Ecto neural progenitor cell (in vitro differentiated cells): ENCODE data around the gene ASB16.
"Not testable (repeated sequence)": the region's sequence is repeated elsewhere in the genome, so short reads cannot be mapped to it uniquely, and the experiment has no call there.

ENCODE experiments used
- DNase-seq: peaks from one replicate; pipeline ENCODE4 v3.0.0-alpha.2; 2018; ENCODE audit warnings: low spot score

Gene ASB16, protein sequence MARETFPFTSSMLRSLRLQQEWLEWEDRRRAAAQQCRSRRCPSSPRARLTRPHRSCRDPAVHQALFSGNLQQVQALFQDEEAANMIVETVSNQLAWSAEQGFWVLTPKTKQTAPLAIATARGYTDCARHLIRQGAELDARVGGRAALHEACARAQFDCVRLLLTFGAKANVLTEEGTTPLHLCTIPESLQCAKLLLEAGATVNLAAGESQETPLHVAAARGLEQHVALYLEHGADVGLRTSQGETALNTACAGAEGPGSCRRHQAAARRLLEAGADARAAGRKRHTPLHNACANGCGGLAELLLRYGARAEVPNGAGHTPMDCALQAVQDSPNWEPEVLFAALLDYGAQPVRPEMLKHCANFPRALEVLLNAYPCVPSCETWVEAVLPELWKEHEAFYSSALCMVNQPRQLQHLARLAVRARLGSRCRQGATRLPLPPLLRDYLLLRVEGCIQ

DNA sequence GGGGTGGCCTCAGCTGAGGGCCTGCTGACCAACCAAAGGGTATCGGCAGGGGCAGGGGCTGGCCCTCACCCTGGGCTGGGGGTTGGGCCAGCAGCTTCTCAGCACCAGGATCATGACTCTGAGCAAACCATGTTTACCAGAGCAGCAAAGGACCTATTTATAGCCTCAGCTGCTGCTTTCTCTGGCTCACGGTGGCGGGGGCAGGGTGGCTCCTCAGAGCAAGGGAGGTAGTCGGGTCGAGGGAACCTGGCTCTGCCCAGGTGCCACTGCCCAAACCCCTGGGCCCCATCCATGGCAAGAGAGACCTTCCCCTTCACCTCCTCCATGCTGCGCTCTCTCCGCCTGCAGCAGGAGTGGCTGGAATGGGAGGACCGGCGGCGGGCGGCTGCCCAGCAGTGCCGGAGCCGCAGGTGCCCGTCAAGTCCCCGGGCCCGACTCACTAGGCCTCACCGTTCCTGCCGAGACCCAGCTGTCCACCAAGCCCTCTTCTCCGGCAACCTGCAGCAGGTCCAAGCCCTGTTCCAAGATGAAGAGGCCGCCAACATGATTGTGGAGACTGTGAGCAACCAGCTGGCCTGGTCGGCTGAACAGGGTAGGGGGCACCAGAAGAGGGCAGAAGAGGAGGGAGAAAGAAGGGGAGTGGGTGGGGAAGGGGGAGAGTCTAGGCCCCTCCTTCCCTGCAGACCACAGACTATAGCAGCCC is at the start of gene ASB16:
Gene ASB16 (plus strand): TSS at position 206 of the 703 bp plus-strand sequence. CDS start 86 bp downstream, at position 292.
- DNase-seq, result no peak

DNA sequence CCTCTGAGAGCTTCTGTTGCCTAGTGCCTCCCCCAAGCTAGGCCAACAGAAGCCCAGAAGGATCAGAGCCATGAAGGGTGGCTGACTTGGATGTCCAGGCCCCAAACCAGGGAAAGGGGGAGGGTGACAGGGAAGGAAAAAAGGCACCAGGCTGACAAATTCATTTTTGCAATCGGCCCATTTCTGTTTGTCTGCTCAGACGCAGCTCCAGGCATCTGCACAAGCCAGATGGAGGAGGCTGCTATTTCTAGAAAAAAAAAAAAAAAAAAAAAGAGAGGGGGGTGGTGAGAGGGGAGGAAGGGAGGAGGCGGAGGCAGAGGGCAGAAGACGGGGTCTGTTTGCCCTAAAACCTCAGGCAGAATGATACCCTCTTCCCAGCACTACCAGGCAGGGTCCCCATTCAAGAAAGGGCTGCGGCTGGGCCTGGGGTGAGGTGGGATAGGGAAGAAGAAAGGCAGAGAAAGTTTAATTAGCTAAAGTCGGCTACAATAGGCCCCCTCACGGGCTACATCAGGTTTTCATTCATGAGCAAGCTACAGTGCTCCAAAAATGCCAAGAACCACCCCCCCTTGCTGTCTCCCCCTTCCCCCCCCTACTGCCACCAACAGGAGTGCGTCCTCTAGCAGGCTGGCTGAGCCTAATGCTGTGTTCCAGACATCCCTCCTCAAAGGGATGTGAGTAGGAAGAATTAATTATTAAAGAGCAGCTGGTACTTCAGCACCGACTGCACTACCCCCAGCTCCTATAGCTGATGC is 49.5 kb upstream of the ASB16 start:
- no peak for DNase-seq

DNA sequence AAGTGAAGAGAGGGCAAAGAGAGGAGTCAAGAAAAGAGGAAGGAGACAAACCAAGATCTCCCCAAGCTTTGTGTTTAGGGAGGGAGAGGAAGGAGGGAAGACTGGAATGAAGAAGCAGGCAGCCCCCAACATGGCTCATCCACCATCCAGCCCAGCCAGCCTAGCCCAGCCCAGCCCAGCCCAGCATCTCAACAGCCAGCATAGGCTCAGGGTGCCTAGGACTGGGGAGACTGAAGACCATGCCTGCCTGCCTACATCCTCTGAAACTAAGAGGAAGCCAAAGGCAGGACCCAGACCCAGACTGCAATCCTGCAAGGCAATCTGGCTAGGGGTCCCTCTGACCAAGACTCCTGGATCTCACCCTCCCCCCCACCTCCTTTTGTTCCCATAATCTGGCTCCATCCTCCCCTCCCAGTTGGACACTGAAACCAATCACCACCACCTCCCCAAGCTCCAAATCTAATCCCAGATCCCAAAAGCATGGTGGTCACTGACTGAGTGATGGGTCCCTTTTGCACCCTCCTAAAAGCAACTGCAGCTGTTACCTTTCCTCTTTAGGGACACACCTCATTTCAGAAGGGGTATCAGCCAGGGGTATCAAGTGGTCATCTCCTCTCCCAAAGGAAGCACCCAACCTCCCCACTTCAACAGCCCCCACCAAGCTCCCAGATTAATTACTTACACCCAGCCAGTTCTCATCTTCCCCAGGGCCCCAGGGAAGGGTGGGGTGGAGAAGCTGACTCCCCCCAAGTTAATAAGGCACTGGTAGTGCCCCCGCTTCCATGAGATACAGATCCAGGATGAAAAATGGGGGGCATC is 48.3 kb upstream of the ASB16 start:
- no peak for DNase-seq

DNA sequence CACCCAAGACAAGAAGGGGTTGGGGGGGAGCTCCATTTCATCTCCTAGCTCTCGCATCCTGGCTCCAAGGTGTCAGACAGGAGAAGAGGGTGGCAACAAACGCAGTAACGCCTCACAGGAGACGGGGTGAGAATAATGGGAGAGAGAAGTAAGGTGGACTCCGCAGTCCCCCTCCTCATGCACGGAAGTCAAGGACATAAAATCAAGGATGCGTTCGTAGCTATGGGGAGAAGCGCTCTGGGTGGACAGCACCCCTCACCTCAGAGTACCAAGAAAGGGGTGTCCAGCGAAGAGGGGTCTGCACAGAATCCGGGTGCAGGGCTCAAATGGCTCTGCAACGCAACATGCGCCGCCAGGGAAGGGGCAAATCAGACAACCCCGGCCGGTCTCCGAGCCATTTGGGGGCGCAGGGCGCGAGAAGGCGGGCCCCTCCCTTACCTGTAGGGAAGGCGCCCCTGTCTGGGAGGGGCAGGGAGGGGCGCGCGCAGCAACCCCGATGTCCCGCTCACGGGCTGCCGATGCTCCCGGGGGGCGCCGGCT is 47.6 kb upstream of the ASB16 start:
- DNase-seq, result no peak

DNA sequence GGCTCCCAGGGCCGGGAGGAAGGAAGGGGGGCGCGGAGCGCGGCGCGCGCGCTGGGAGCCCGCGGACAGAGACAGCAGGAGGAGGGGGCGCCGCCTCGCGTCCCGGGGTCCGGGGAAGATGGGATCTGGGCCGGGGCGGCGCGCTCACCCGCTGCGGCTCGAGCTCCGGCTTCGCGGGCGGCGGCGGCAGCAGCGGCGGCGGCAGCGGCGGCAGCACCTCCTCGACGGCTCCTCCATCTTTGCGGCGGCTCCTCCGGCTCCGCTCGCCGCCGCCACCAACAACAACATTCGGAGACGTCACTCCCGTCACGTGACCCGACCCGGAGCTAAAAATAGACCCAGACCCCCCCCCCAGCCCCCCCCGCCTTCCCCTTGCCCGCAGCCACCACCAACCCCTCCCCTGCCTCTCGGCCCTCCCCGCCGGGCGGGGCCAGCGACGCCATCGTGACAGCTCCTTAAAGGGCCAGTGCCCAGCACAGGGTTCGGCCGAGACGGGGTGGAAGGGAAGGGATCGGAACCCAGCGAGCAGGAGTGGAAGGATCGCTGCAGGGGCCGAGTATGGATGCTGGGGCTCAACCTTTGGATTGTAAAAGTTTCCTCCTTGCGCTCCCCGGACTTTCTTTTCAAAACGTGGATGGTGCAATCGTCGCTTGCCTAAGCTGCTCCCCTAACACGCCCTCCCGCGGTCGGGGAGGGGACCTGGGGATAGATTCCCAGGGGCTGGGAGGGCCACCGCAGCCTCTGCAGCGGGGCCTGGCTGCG is 47.0 kb upstream of the ASB16 start, which contains the start of gene HDAC5:
Gene HDAC5 (minus strand): TSS at position 286 of the 762 bp plus-strand sequence. CDS start 6,126 bp downstream, outside the sequence.
- peak; percentile 100 for DNase-seq

DNA sequence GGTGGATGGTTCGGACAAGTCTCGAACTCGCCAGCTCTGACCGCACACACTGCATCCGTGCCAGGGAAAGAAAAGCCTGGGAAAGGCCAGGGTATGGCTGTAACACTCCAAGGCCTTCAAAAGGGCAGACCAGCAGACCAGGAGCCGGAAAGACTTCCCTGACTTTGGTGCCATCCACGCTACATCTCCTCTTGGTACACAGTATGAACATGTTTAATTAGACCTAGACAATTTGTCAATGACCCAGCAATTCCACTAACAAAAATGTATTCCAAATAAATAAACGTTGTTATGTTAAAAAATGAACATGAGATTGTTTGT is 46.4 kb upstream of the ASB16 start:
- no peak for DNase-seq

DNA sequence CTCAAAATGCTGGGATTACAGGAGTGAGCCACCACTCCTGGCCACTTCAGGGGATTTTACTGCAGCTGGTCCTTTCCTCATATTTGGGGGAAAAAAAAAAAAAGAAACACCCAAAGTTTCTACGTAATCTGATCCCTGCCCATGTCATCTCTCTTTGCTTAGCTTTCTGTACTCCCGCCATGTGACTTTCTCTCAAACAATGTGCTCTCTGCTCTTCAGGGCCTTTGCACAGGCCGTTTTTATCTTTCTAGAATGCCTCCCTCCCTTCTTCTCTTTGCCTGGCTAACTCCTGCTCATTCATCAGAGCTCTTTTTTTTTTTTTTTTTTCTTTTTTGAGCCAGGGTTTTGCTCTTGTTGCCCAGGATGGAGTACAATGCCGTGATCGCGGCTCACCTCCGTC is 42.1 kb upstream of the ASB16 start:
- no peak for DNase-seq

GRCh38 chr17:44130693-44131349 is 39.7 kb upstream of the ASB16 start:
- DNase-seq, result no peak

- DNase-seq, result not testable (repeated sequence)
Measured at GRCh38 chr17:44131372-44131771, 39.1 kb upstream of the ASB16 start.

GRCh38 chr17:44132275-44132821 is 38.2 kb upstream of the ASB16 start:
- no peak for DNase-seq

GRCh38 chr17:44133918-44134476 is 36.5 kb upstream of the ASB16 start:
- no peak for DNase-seq

DNA sequence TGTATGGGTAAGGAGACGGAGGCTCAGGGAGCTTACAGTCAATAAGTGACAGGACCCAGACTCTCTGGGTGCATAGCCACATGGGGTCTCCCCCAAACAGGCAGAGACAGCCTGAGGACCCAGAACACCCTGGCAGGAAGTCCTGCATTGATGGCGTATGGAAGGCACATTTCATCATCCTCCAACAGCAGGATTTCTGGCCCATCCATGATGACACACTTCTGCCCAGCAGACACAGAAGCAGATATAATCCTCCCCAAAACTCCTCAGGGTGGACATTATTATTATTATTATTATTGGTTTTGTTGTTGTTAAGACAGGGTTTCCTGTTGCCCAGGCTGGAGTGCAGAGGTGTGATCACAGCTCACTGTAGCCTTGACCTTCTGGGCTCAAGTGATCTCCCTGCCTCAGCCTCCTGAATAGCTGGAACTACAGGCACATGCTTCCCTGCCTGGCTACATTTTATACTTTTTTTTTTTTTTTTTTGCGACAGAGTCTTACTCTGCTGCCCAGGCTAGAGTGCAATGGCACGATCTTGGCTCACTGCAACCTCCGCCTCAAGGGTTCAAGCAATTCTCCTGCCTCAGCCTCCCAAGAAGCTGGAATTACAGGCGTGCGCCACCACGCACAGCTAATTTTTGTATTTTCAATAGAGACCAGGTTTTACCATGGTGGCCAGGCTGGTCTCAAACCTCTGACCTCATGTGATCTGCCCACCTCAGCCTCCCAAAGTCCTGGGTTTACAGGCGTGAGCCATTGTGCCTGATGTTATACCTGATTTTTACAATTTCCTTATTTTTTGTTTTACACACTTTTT is 35.5 kb upstream of the ASB16 start:
- DNase-seq, result no peak

DNA sequence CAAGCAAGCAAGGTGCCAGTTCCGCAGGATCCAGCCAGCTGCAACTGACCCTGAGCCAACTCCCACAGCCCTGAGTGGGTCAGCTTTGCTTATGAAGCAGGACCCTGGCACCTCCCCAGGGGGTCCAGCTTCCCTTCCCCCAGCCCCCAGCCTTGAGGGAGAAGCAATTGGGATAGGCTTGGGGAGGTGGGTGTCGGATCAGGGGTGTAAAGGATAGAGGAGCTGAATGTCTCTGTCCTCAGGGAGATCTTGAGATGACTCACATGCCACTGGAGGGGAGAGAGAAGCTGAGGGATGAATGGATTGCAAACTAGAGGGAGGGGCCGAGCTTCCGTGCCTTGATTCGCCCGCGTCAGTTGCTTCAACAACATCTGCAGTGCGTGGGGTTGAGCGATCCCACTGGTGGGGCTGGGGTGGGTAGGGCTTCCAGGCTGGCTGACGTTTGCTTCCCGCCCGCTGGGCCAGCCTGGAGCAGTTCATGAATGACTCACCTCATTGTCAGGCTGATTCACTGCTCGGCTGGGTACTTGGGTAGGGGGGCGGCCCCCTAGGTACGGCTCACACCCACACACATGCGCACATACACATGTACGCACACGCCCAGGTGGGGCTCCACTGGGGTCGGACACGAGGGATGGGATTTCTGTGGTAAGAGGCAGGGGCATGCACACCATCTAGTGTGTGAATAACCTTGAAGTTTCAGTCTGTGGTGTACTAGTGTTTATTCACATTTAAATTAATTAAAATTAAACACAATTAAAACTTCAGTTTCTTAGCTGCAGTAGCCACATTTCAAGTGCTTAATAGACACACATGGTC is 32.4 kb upstream of the ASB16 start:
- peak; percentile 74 for DNase-seq

GRCh38 chr17:44143921-44144320 is 26.6 kb upstream of the ASB16 start:
- not testable (repeated sequence) for DNase-seq

GRCh38 chr17:44144966-44145739 is 25.4 kb upstream of the ASB16 start:
- DNase-seq, result no peak

DNA sequence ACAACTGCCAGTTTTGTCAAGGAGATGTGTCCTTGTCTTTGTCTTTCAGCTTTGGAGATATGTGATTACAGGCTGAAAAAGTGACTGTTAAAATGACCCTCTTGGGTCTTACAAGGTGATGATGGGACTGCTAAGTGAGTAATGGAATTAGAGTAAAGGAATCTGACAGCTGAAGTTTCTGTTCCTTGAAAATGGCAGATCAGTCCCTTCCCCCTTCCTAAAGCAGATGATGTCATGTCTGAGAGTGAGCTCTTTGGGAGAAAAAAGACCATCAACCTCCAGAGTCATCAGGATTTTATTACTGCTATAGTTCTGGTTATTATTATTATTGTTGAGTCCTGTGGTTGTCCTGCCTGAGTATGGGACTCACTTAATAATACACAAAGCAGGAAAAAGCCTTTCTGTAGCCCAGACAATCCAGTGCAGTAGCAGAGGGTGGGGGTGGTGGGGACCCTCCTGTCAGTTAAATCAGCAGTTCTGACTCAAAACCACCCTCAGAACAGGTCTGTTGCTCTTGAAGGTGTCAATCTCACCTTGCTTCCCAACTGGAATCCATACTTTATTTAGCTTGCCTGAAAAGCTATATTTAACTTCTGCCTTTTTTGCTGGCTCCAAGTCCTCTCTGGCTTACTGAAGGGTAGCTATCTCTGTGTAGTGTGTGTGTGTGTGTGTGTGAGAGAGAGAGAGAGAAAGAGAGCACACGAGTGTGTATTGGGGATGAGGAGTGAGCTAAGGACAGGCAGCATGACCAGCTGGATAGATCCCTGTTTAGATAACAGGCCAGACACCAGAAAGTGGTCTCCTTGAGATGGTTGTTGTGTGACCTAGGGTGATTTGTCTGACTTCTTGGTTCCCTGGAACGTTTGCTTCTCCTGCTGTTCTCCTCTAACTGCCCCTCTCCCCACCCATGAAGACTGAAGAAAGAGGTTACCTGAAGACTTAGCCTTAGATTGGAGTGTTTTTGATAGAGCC is 23.8 kb upstream of the ASB16 start:
- DNase-seq, result no peak
